Measurements from ENCODE around the gene PSMC6. TPM values are rescaled to one million over a fixed set of nuclear protein-coding genes. Genes with fewer than 3 reads are reported as not detected.

The PSMC6 gene
- polyA plus RNA-seq, 1 of the 3 experiments (the other 2 are of a cell fraction), result 37.9 TPM

DNA sequence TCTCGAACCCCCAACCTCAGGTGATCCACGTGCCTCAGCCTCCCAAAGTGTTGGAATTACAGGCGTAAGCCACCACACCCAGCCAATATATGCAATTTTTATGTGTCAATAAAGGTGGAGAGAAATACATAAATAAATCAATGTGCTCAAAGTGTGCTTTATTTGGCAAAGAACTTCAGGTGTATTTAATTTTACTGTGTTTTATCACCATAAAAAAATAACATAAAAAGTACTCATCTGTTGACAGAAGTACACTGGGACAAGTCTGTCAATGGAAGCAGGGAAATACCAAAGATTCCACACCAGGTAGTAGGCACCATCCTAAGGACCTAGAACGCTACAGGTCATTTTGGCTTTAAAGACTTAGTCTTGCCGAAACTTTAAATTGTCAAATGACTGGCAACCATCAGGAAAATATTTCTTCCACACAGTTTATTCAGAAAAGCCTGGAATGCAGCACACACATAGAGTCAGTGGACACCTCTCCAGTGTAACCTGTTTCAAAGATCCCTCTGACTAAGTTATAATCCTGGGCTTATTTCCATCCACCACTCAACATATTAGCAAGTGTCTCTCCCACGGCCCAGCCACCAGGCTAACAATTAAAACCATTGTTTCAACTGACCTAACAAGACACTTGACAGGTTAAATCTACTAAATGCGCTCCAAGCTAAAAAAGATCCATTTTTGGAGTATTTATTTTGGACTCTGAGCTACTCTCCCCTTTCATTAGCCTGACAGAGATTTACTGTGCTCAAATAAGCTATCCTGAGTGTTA lies 15.8 kb upstream of the PSMC6 start:
- Histone ChIP-seq H2AFZ (ENCODE audit: low read depth) (no peak overlapping the region), H3K4me1 (ENCODE audit: control insufficient read depth in 1 of 2, insufficient read depth in 2 of 2, low read depth in 1 of 2, low read length in 1 of 2) (peaks cover 10 to 12% of the 10 kb centered on the region in 2 experiments; a peak in 3 of 4 replicates), H3K4me3 (ENCODE audit: low read depth in 2 of 2, low read length in 1 of 2) (no peak overlapping the region), H3K9ac (no peak overlapping the region), H3K9me3 (no peaks in the 10 kb centered on the region), H4K20me1 (ENCODE audit: insufficient read depth) (peaks cover 43% of the 10 kb centered on the region), H3K9me2 (no peaks in the 10 kb centered on the region), H3K27me3 (ENCODE audit: insufficient read depth) (no peaks in the 10 kb centered on the region), H3K36me3 (replicated peaks in 1 of 2; ENCODE audit: control insufficient read depth in 1 of 2, insufficient read depth in 2 of 2, low read length in 1 of 2) (no peaks in the 10 kb centered on the region), H3K79me2 (ENCODE audit: insufficient read depth) (peaks cover 90% of the 10 kb centered on the region), H3K4me2 (no peak overlapping the region), H3K27ac (ENCODE audit: low read depth in 2 of 2, low read length in 1 of 2) (no peak overlapping the region), H3F3A (replicated peaks; ENCODE audit: insufficient read depth) (peaks cover 2% of the 10 kb centered on the region)
- CTCF ChIA-PET, result no interaction called here
- TF ChIP-seq YY1 (IDR thresholded peaks at IDR 0.05; ENCODE audit: low read depth), result no peak
- no peak for TF ChIP-seq GABPA (IDR thresholded peaks at IDR 0.05; ENCODE audit: low read depth)
- TF ChIP-seq EP300 (IDR thresholded peaks at IDR 0.05; ENCODE audit: borderline replicate concordance in 1 of 2, low read depth in 1 of 2, low read length in 1 of 2), result no peak
- TF ChIP-seq MEF2A (IDR thresholded peaks at IDR 0.05; ENCODE audit: borderline replicate concordance, low read depth), result no peak
- TF ChIP-seq MXI1 (IDR thresholded peaks at IDR 0.05; ENCODE audit: low read depth, low read length), result no peak
- TF ChIP-seq, protein P1, sequence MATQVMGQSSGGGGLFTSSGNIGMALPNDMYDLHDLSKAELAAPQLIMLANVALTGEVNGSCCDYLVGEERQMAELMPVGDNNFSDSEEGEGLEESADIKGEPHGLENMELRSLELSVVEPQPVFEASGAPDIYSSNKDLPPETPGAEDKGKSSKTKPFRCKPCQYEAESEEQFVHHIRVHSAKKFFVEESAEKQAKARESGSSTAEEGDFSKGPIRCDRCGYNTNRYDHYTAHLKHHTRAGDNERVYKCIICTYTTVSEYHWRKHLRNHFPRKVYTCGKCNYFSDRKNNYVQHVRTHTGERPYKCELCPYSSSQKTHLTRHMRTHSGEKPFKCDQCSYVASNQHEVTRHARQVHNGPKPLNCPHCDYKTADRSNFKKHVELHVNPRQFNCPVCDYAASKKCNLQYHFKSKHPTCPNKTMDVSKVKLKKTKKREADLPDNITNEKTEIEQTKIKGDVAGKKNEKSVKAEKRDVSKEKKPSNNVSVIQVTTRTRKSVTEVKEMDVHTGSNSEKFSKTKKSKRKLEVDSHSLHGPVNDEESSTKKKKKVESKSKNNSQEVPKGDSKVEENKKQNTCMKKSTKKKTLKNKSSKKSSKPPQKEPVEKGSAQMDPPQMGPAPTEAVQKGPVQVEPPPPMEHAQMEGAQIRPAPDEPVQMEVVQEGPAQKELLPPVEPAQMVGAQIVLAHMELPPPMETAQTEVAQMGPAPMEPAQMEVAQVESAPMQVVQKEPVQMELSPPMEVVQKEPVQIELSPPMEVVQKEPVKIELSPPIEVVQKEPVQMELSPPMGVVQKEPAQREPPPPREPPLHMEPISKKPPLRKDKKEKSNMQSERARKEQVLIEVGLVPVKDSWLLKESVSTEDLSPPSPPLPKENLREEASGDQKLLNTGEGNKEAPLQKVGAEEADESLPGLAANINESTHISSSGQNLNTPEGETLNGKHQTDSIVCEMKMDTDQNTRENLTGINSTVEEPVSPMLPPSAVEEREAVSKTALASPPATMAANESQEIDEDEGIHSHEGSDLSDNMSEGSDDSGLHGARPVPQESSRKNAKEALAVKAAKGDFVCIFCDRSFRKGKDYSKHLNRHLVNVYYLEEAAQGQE (IDR thresholded peaks at IDR 0.05; ENCODE audit: low read depth, low read length), result no peak
- no peak for TF ChIP-seq JUND (IDR thresholded peaks at IDR 0.05)
- TF ChIP-seq TEAD4 (IDR thresholded peaks at IDR 0.05; ENCODE audit: borderline replicate concordance, insufficient read depth), result no peak
- TF ChIP-seq NRF1 (IDR thresholded peaks at IDR 0.05; ENCODE audit: low read depth, low read length), result no peak
- DNase-seq, result no peak
- WGBS (ENCODE audit: low lambda C conversion rate), result 93% methylated on average over 7 of the region's 7 CpGs
- POLR2A ChIA-PET, result no interaction called here

DNA sequence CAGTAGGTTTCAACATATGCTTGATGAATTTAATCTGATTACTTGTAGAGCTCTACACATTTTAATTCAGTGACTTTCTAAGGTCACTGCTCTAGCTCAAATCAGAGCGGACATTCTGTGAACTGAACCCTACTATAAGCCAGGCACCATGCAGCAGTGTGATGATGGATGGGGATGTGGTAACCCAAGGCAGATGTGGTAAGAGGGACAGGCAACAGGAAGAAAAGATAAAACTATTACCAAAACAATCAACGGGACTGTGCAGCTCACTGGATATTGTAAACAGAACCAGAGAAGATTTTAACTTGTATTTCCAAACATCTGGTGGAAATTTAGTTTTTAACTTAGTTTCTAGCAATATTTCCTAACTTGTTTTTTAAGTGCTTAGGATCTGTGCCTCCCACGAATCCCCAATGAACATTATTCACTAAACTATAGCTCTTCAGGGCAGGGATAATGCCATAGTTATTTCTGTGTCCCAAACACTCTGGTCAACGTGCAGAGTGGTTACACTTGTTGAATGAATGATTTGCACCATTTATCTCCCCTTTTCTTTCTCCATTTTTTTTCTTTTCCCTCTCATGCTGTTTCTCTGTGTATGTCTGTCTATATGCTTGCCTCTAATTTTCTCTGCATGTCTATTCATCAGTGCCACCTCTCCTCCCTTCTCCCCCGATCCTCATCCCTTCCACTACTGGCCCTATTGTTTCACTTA lies 14.6 kb upstream of the PSMC6 start:
- H3K4me3 ChIP-seq (ENCODE audit: low read depth in 2 of 2, low read length in 1 of 2), result no peak overlapping the region
- no peaks in the 10 kb centered on the region for H3K27me3 ChIP-seq (ENCODE audit: insufficient read depth)
- H3K9me3 ChIP-seq, result no peaks in the 10 kb centered on the region
- peaks cover 9% of the 10 kb centered on the region for H3F3A ChIP-seq (replicated peaks; ENCODE audit: insufficient read depth)
- H3K79me2 ChIP-seq (ENCODE audit: insufficient read depth), result peaks cover 78% of the 10 kb centered on the region
- H2AFZ ChIP-seq (ENCODE audit: low read depth), result no peak overlapping the region
- peak overlapping the region; percentile 24; the same call in 1 of the 2 replicates for H3K4me2 ChIP-seq
- peak overlapping the region in 1 of 2 experiments; percentile 40; a peak in 2 of 4 replicates for H3K27ac ChIP-seq (ENCODE audit: low read depth in 2 of 2, low read length in 1 of 2)
- CTCF ChIA-PET, result no interaction called here
- 51% methylated on average over 5 of the region's 5 CpGs for WGBS (ENCODE audit: low lambda C conversion rate)
- H3K9ac ChIP-seq, result no peak overlapping the region
- TF ChIP-seq EP300 (IDR thresholded peaks at IDR 0.05; ENCODE audit: borderline replicate concordance in 1 of 2, low read depth in 1 of 2, low read length in 1 of 2) (peak in 1 of 2 experiments; percentile 19; a peak in 1 of 4 replicates), ELF1 (IDR thresholded peaks at IDR 0.05) (no peak)
- TF ChIP-seq, protein P2, sequence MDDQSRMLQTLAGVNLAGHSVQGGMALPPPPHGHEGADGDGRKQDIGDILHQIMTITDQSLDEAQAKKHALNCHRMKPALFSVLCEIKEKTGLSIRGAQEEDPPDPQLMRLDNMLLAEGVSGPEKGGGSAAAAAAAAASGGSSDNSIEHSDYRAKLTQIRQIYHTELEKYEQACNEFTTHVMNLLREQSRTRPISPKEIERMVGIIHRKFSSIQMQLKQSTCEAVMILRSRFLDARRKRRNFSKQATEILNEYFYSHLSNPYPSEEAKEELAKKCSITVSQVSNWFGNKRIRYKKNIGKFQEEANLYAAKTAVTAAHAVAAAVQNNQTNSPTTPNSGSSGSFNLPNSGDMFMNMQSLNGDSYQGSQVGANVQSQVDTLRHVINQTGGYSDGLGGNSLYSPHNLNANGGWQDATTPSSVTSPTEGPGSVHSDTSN (IDR thresholded peaks at IDR 0.05), result 0 out of 2 replicates have a peak, but pooled peaks have one; percentile 26
- H3K36me3 ChIP-seq (replicated peaks in 1 of 2; ENCODE audit: control insufficient read depth in 1 of 2, insufficient read depth in 2 of 2, low read length in 1 of 2), result no peaks in the 10 kb centered on the region
- H3K4me1 ChIP-seq (ENCODE audit: control insufficient read depth in 1 of 2, insufficient read depth in 2 of 2, low read depth in 1 of 2, low read length in 1 of 2), result peaks cover 10 to 12% of the 10 kb centered on the region in 2 experiments; a peak in 3 of 4 replicates
- peak; percentile 66 for DNase-seq
- POLR2A ChIA-PET, result no interaction called here
- peaks cover 32% of the 10 kb centered on the region for H4K20me1 ChIP-seq (ENCODE audit: insufficient read depth)
- H3K9me2 ChIP-seq, result no peaks in the 10 kb centered on the region
